ENCODE results near the gene CFAP69. TPM values are rescaled to one million over a fixed set of nuclear protein-coding genes. Genes with fewer than 3 reads are reported as not detected.

The CFAP69 gene
- total RNA-seq, 5 donors from 2014 or later (not counting 1 experiment from before 2014, with no cell fraction given) = 0.20 to 0.64 (median 0.41) TPM; not detected in 1

DNA sequence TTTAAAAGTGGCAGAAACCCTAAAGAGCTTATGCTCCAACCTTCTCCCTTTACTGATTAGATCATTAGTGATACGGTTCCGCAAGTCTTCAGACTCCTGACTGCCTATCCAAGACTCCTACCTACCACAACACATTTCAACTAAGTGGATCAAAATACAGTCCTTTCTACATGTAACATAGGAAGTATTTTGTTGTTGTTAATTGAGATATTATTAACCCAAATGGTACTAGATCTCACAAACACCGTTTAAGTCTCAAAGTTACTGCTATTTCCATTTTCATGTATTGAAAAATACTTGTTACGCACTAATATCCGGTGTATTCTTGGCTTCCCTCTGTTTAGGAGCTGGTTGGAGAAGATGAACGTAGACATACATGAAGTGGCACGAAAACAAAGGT lies 75.0 kb downstream of the CFAP69 start:
- POLR2A ChIA-PET = no interaction called here
- Histone ChIP-seq H3K9me3 (no peaks in the 10 kb centered on the region), H3K4me1 (ENCODE audit: control insufficient read depth in 1 of 2, extremely low read depth in 1 of 2, insufficient read depth in 2 of 2, low read length in 2 of 2) (no peaks in the 10 kb centered on the region), H3K27ac (ENCODE audit: low read length) (no peak overlapping the region), H3K36me3 (ENCODE audit: control insufficient read depth in 2 of 2, extremely low read depth in 1 of 2, insufficient read depth in 1 of 2, low read length in 1 of 2) (no peaks in the 10 kb centered on the region), H3K4me3 (ENCODE audit: control insufficient read depth in 1 of 2, extremely low read depth in 1 of 2, low read length in 1 of 2) (no peak overlapping the region), H3K27me3 (replicated peaks in 1 of 2; ENCODE audit: control insufficient read depth in 2 of 2, extremely low read depth in 1 of 2, insufficient read depth in 2 of 2, low read length in 1 of 2) (peaks cover 12 to 16% of the 10 kb centered on the region in 2 experiments)
- H3K4me3 Mint-ChIP-seq = no peak overlapping the region
- DNase-seq (no peak), ATAC-seq (replicated peaks in 1 of 4) (no peak)
- H3K27ac Mint-ChIP-seq = no peak overlapping the region
- peaks cover 11 to 14% (median 11%) of the 10 kb centered on the region in 3 donors for H3K4me1 Mint-ChIP-seq
- WGBS (ENCODE audit: insufficient coverage) = 93% methylated on average over 3 of the region's 7 CpGs
- no peaks in the 10 kb centered on the region for H3K9me3 Mint-ChIP-seq
- H3K36me3 Mint-ChIP-seq = no peaks in the 10 kb centered on the region
- CTCF ChIA-PET = no interaction called here
- peaks cover 53 to 56% of the 10 kb centered on the region in 2 donors for H3K27me3 Mint-ChIP-seq

DNA sequence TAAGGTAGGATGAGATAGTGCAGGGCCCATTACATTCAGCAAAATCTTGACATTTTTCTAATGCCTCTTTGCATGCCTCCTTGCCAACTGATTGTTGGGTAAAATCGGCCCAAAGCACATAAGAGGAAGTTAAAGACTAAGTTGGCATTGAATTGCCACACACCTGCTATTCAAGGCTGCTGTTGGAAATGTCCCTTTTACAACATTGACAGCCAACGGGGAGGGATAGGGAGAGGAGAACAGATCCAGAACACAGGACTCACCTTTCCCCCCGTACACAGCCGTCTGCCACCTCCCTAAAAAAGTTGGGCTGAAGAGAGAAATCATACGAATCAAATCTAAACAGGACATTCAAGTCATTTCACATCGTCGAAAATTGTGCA lies 75.4 kb downstream of the CFAP69 start:
- Mint-ChIP-seq H3K4me3 (no peak overlapping the region), H3K4me1 (peaks cover 11 to 14% (median 11%) of the 10 kb centered on the region in 3 donors), H3K9me3 (no peaks in the 10 kb centered on the region), H3K27me3 (peaks cover 49 to 53% of the 10 kb centered on the region in 2 donors), H3K27ac (no peak overlapping the region), H3K36me3 (no peaks in the 10 kb centered on the region)
- ATAC-seq (replicated peaks in 1 of 4) (no peak), DNase-seq (no peak)
- Histone ChIP-seq H3K27ac (ENCODE audit: low read length) (no peak overlapping the region), H3K36me3 (ENCODE audit: control insufficient read depth in 2 of 2, extremely low read depth in 1 of 2, insufficient read depth in 1 of 2, low read length in 1 of 2) (no peaks in the 10 kb centered on the region), H3K27me3 (replicated peaks in 1 of 2; ENCODE audit: control insufficient read depth in 2 of 2, extremely low read depth in 1 of 2, insufficient read depth in 2 of 2, low read length in 1 of 2) (peaks cover 12 to 16% of the 10 kb centered on the region in 2 experiments), H3K4me3 (ENCODE audit: control insufficient read depth in 1 of 2, extremely low read depth in 1 of 2, low read length in 1 of 2) (no peak overlapping the region), H3K4me1 (ENCODE audit: control insufficient read depth in 1 of 2, extremely low read depth in 1 of 2, insufficient read depth in 2 of 2, low read length in 2 of 2) (no peaks in the 10 kb centered on the region), H3K9me3 (no peaks in the 10 kb centered on the region)
- ChIA-PET POLR2A (no interaction called here), CTCF (no interaction called here)
- 50% methylated on average over 1 of the region's 7 CpGs for WGBS (ENCODE audit: insufficient coverage)

- Histone ChIP-seq H3K36me3 (ENCODE audit: control insufficient read depth in 2 of 2, extremely low read depth in 1 of 2, insufficient read depth in 1 of 2, low read length in 1 of 2) (no peaks in the 10 kb centered on the region), H3K27me3 (replicated peaks in 1 of 2; ENCODE audit: control insufficient read depth in 2 of 2, extremely low read depth in 1 of 2, insufficient read depth in 2 of 2, low read length in 1 of 2) (peaks cover 12 to 16% of the 10 kb centered on the region in 2 experiments), H3K4me1 (ENCODE audit: control insufficient read depth in 1 of 2, extremely low read depth in 1 of 2, insufficient read depth in 2 of 2, low read length in 2 of 2) (no peaks in the 10 kb centered on the region), H3K27ac (ENCODE audit: low read length) (no peak within 1 kb of the TSS), H3K4me3 (ENCODE audit: control insufficient read depth in 1 of 2, extremely low read depth in 1 of 2, low read length in 1 of 2) (no peak within 1 kb of the TSS), H3K9me3 (no peaks in the 10 kb centered on the region)
- DNase-seq (no peak), ATAC-seq (replicated peaks in 1 of 4) (no peak)
- no peak within 1 kb of the TSS for H3K27ac Mint-ChIP-seq
- POLR2A ChIA-PET = no interaction called here
- H3K27me3 Mint-ChIP-seq = peaks cover 48 to 54% of the 10 kb centered on the region in 2 donors
- H3K4me1 Mint-ChIP-seq = peaks cover 11 to 14% (median 11%) of the 10 kb centered on the region in 3 donors
- no peaks in the 10 kb centered on the region for H3K9me3 Mint-ChIP-seq
- H3K36me3 Mint-ChIP-seq = no peaks in the 10 kb centered on the region
- CTCF ChIA-PET = no interaction called here
- H3K4me3 Mint-ChIP-seq = peak within 1 kb of the TSS in 1 of 3 donors; percentile 37
- 8% methylated on average over 62 of the region's 62 CpGs for WGBS (ENCODE audit: insufficient coverage)
These were observed 76.0 kb downstream of the CFAP69 start, which contains the start of gene FAM237B for GRCh38 chr7:90320801-90321494. TSS of gene FAM237B (minus strand) at chr7:90321304. CDS start at chr7:90319748, 1,556 bp downstream.

DNA sequence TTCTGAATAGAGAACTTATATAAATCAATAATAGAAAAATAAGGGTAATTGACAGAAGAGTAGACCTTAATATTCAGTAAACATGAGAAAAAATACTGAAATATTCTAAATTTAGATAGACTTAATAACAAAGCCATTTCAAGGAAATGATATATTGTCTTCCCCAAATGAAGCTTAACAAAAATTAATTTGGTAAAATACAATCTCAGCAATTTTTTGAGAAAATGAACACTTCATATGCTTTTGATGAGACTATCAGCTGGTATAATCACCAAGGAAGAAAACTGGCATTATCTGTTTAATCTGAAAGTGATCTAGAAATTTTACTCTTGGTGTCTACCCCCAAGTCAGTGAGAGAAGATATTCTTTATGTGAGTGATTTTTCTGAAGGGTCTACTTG lies 77.9 kb downstream of the CFAP69 start:
- ChIA-PET POLR2A (interaction anchor here in 1 of 2 donors (0.6 kb wide), 1 partner anchor 1932 kb away, joined by 3 read pairs; no protein-coding TSS in a partner anchor), CTCF (no interaction called here)
- Mint-ChIP-seq H3K4me3 (no peak overlapping the region), H3K27me3 (peaks cover 41 to 42% of the 10 kb centered on the region in 2 donors), H3K36me3 (no peaks in the 10 kb centered on the region), H3K9me3 (no peaks in the 10 kb centered on the region), H3K4me1 (peaks cover 11 to 14% (median 11%) of the 10 kb centered on the region in 3 donors), H3K27ac (no peak overlapping the region)
- no peaks in the 10 kb centered on the region for H3K36me3 ChIP-seq (ENCODE audit: control insufficient read depth in 2 of 2, extremely low read depth in 1 of 2, insufficient read depth in 1 of 2, low read length in 1 of 2)
- peaks cover 12 to 16% of the 10 kb centered on the region in 2 experiments for H3K27me3 ChIP-seq (replicated peaks in 1 of 2; ENCODE audit: control insufficient read depth in 2 of 2, extremely low read depth in 1 of 2, insufficient read depth in 2 of 2, low read length in 1 of 2)
- no peaks in the 10 kb centered on the region for H3K9me3 ChIP-seq
- ATAC-seq (replicated peaks in 1 of 4) = no peak
- H3K27ac ChIP-seq (ENCODE audit: low read length) = no peak overlapping the region
- DNase-seq = no peak
- H3K4me3 ChIP-seq (ENCODE audit: control insufficient read depth in 1 of 2, extremely low read depth in 1 of 2, low read length in 1 of 2) = no peak overlapping the region
- H3K4me1 ChIP-seq (ENCODE audit: control insufficient read depth in 1 of 2, extremely low read depth in 1 of 2, insufficient read depth in 2 of 2, low read length in 2 of 2) = no peaks in the 10 kb centered on the region

- Mint-ChIP-seq H3K27ac (no peak overlapping the region), H3K36me3 (no peaks in the 10 kb centered on the region), H3K9me3 (no peaks in the 10 kb centered on the region), H3K27me3 (peaks cover 16 to 18% of the 10 kb centered on the region in 2 donors), H3K4me3 (no peak overlapping the region), H3K4me1 (peaks cover 1 to 4% (median 2%) of the 10 kb centered on the region in 3 donors)
- WGBS (ENCODE audit: insufficient coverage) = no CpG with 5 or more reads among the region's 1 CpG
- DNase-seq = no peak
- Histone ChIP-seq H3K9me3 (no peaks in the 10 kb centered on the region), H3K36me3 (ENCODE audit: control insufficient read depth in 2 of 2, extremely low read depth in 1 of 2, insufficient read depth in 1 of 2, low read length in 1 of 2) (no peaks in the 10 kb centered on the region), H3K4me1 (ENCODE audit: control insufficient read depth in 1 of 2, extremely low read depth in 1 of 2, insufficient read depth in 2 of 2, low read length in 2 of 2) (no peaks in the 10 kb centered on the region), H3K27ac (ENCODE audit: low read length) (no peak overlapping the region), H3K27me3 (replicated peaks in 1 of 2; ENCODE audit: control insufficient read depth in 2 of 2, extremely low read depth in 1 of 2, insufficient read depth in 2 of 2, low read length in 1 of 2) (peaks cover 2 to 4% of the 10 kb centered on the region in 2 experiments), H3K4me3 (ENCODE audit: control insufficient read depth in 1 of 2, extremely low read depth in 1 of 2, low read length in 1 of 2) (no peak overlapping the region)
- POLR2A ChIA-PET = no interaction called here
- no peak for ATAC-seq (replicated peaks in 1 of 4)
- CTCF ChIA-PET = interaction anchor here in 1 of 2 donors (1.0 kb wide), 1 partner anchor 13 kb away, joined by 3 read pairs; no protein-coding TSS in a partner anchor
These were observed 81.5 kb downstream of the CFAP69 start for GRCh38 chr7:90326500-90326899.

DNA sequence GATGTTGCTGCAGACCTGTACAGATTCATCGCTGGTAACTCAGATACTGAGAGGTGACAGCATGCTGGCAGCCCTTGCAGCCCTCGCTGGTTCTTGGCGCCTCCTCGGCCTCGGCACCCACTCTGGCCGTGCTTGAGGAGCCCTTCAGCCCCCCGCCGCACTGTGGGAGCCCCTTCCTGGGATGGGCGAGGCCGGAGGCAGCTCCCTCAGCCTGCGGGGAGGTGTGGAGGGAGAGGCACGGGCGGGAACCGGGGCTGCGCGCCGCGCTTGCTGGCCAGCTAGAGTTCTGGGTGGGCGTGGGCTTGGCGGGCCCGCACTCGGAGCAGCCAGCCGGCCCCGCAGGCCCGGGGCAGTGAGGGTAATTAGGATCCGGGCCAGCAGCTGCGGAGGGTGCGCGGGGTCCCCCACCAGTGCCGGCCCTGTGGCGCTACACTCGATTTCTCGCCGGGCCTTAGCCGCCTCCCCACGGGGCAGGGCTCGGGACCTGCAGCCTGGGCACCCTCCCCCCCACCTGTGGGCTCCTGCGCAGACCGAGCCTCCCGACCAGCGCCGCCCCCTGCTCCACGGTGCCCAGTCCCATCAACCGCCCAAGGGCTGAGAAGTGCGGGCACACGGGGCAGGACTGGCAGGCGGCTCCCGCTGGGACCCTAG lies 89.3 kb downstream of the CFAP69 start:
- ChIA-PET CTCF (no interaction called here), POLR2A (no interaction called here)
- no peak for ATAC-seq (replicated peaks in 1 of 4)
- Mint-ChIP-seq H3K4me1 (no peaks in the 10 kb centered on the region), H3K27me3 (peaks cover 5 to 8% of the 10 kb centered on the region in 2 donors), H3K4me3 (no peak overlapping the region), H3K27ac (no peak overlapping the region), H3K36me3 (no peaks in the 10 kb centered on the region), H3K9me3 (no peaks in the 10 kb centered on the region)
- H3K27me3 ChIP-seq (replicated peaks in 1 of 2; ENCODE audit: control insufficient read depth in 2 of 2, extremely low read depth in 1 of 2, insufficient read depth in 2 of 2, low read length in 1 of 2) = no peaks in the 10 kb centered on the region
- DNase-seq = no peak
- no peaks in the 10 kb centered on the region for H3K9me3 ChIP-seq
- no peak overlapping the region for H3K4me3 ChIP-seq (ENCODE audit: control insufficient read depth in 1 of 2, extremely low read depth in 1 of 2, low read length in 1 of 2)
- no peaks in the 10 kb centered on the region for H3K4me1 ChIP-seq (ENCODE audit: control insufficient read depth in 1 of 2, extremely low read depth in 1 of 2, insufficient read depth in 2 of 2, low read length in 2 of 2)
- H3K27ac ChIP-seq (ENCODE audit: low read length) = no peak overlapping the region
- no peaks in the 10 kb centered on the region for H3K36me3 ChIP-seq (ENCODE audit: control insufficient read depth in 2 of 2, extremely low read depth in 1 of 2, insufficient read depth in 1 of 2, low read length in 1 of 2)
- WGBS (ENCODE audit: insufficient coverage) = 92% methylated on average over 31 of the region's 48 CpGs
